ENCODE measurements around the gene DCLK3.

DCLK3 gene, protein sequence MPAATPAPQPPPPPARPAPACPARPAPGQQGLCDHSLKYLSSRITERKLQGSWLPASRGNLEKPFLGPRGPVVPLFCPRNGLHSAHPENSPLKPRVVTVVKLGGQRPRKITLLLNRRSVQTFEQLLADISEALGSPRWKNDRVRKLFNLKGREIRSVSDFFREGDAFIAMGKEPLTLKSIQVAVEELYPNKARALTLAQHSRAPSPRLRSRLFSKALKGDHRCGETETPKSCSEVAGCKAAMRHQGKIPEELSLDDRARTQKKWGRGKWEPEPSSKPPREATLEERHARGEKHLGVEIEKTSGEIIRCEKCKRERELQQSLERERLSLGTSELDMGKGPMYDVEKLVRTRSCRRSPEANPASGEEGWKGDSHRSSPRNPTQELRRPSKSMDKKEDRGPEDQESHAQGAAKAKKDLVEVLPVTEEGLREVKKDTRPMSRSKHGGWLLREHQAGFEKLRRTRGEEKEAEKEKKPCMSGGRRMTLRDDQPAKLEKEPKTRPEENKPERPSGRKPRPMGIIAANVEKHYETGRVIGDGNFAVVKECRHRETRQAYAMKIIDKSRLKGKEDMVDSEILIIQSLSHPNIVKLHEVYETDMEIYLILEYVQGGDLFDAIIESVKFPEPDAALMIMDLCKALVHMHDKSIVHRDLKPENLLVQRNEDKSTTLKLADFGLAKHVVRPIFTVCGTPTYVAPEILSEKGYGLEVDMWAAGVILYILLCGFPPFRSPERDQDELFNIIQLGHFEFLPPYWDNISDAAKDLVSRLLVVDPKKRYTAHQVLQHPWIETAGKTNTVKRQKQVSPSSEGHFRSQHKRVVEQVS

DNA sequence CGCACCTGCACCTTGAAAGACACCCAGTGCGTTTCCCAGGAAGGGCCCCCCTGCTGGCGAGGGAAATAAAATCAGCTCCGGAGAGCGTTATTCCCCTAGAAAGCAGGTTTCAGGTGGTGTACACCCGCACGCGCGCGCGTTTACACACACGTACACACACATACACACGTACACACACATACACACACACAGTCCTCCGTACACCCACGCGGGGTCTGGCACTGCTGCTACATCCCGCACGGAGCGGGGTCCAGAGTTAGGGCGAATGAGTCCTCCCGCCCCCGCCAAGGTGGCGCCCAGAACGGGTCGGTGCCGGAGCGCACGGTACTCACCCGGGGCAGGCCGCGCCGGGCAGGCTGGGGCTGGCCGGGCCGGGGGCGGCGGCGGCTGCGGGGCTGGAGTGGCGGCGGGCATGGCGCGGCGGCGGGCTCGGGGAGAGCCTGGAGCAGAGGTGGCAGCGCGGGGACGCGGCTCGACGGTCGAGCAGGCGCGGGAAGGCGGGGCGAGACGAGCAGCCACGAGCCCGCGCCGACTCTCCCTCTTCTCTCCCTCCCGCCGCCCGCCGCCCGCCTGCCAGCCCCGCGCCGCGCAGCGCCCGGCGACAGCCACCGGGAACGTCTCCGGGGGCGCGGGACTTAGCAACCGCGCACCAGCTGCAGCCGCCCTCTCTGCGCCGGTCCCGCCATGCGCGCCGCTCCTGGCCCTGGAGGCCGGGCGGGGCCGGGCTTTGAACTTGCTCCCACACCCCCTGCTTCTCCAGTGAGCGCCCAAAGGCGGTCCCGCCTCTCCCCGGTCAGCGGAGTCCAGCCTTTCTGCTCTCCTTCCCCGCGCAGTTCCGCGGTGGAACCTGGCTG is at the start of gene DCLK3:
Gene DCLK3, minus strand, starts transcription at position 704 of the 854 bp plus-strand sequence. Its CDS starts 290 bp downstream, at position 414.
- no peak for DNase-seq (ENCODE audit: low spot score)

DNA sequence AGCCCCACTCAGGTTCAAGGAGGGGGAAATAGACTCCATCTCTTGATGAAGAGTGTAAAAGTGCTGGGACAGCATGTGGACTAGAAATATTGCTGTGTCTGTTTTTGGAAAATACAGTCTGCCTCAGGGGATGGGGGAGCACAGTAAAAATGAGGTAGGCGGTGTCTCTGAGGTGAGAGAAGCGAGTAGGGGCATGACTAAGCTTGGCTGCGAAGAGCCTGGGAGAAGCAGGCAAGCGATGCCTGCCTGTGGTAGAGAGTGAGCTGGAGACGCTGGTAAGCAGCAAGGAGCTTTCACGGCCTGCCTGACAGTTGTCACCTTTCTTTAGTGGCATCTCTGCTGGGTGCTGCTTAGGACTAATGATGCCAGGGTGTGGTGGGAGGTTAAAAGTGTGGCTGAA is 49.0 kb upstream of the DCLK3 start:
- no peak for DNase-seq (ENCODE audit: low spot score)

DNA sequence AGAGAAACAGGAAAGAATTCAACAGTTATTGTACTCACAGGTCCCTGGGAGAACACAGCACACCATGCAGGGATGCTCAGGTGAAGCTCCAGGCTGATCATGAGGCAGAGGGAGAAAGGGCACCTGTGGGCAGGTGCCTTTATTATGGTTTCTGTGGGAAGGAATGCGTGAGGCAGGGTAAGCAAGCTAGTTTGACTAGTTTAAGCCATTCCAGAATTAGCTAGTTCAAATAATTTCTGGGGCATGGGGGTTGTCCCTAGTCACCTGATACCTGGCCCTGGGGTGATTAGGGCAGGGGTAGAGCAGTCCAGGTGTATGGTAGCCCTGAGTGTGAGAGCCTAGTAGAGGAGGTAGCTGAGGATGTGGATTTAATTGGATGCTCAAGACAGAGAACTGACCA is 47.9 kb upstream of the DCLK3 start:
- DNase-seq (ENCODE audit: low spot score), result no peak

- DNase-seq (ENCODE audit: low spot score), result no peak
Observed at GRCh38 chr3:36811768-36812167, 47.4 kb upstream of the DCLK3 start.

DNA sequence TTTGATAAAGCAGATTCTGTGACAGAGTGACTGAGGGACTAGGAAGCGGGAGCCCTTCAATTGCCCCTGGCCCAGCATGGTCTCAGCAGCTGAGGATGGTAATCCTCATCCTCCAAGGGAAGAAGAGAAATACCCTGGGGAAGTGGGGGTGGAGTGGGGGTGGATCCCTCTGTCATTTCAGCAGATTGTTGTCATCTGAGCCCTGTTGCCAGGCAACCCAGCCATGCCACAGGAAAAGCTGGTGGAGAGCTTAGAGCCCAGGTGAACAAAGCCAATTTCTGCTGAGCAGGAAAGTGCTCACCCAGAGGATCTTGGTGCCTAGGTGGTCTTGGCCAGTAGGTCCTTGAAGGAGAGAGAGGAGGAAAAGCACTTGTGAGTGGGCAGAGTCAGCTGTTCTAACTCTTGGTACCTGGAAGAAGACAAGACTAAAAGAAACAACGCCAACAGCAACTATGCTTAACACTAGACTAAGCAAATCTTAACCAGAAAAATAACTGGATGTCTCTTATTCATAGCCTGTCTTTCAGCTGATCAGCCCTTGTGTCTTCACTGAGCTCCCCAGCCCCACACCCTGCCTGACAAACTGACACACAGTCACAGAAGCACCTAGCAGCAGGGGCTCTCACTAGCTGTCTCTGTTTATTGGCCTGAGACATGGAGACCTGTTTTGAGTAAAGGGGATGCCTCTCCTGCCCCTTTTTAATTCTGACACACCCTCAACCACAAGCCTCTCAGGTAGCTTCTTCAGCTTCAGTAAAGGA is 40.1 kb upstream of the DCLK3 start:
- DNase-seq (ENCODE audit: low spot score), result no peak

GRCh38 chr3:36803091-36803791 is 38.9 kb upstream of the DCLK3 start:
- DNase-seq (ENCODE audit: low spot score), result no peak

DNA sequence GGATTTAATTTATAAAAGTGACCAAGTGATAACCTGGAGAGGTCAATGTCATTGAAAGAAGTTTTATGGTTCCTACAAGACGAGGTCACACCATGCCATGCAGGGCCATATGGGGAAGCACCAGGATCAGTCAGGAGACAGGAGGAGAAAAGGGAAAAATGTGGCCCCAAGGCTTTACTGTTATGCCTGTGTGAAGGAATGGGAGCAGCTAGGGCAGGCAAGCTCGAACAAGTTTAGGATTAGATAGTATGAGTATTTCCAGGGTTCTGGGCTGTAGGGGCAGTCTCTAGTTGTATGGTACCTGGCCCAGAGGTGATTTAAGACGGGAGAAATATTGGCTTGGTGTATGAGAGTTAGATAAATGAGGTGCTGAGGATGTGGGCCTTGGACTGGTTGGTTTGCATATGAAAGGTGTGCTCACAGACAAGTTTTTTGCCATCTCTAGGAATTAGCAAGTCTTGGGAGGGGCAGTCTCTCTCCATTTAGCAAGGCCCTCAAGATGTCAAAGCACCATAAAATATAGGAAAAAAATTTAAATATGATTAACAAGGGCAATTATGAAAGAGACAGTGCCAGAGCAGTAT is 36.3 kb upstream of the DCLK3 start:
- no peak for DNase-seq (ENCODE audit: low spot score)

GRCh38 chr3:36796881-36797280 is 32.5 kb upstream of the DCLK3 start:
- peak; percentile 25 for DNase-seq (ENCODE audit: low spot score)

GRCh38 chr3:36796161-36796560 is 31.8 kb upstream of the DCLK3 start:
- no peak for DNase-seq (ENCODE audit: low spot score)

- DNase-seq (ENCODE audit: low spot score), result no peak
Observed at GRCh38 chr3:36795622-36796021, 31.3 kb upstream of the DCLK3 start.

GRCh38 chr3:36792342-36792741 is 28.0 kb upstream of the DCLK3 start:
- DNase-seq (ENCODE audit: low spot score), result peak; percentile 35

DNA sequence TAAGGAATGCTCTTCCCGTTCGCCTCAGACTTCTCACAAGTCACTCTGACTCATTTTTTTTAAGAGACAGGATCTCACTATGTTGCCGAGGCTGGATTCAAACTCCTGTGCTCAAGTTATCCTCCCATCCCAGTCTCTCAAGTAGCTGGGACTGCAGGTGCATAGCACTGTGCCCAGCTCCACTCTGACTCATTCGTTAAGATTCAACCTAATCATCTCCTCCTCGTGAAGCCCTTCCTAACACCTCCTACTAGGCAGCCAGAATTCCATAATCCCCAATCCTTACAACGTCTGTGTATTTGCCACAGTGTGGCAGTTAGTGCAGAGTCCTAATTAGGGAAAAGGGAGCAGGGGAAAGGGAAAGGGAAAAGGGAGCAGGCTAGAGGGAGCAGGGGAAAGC is 26.4 kb upstream of the DCLK3 start:
- no peak for DNase-seq (ENCODE audit: low spot score)

GRCh38 chr3:36786921-36787890 is 22.9 kb upstream of the DCLK3 start:
- DNase-seq (ENCODE audit: low spot score), result no peak

DNA sequence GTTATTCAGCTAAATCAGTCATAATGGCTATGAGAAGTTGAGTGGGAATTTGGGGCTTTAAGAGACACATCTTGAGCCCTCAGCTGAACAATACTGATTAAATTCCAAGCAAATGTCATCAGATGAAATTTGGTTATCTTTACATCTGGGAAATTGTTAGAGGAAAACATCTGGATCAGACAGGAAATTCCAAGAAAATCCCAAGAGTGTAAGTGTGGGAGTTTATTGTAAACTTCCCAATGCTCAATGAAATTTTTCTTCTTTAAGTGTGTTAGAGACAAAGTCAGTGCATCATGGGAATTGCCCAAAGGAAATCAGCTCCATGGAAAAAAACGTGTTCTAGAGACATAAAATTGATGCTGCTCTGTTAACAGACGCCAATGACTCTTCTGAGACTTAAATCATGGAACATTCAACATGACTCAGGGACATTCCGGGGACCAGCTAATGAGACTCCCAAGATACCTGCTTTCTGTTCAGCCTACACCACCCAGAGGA is 19.8 kb upstream of the DCLK3 start:
- DNase-seq (ENCODE audit: low spot score), result no peak

GRCh38 chr3:36777424-36778218 is 13.3 kb upstream of the DCLK3 start:
- DNase-seq (ENCODE audit: low spot score), result no peak

DNA sequence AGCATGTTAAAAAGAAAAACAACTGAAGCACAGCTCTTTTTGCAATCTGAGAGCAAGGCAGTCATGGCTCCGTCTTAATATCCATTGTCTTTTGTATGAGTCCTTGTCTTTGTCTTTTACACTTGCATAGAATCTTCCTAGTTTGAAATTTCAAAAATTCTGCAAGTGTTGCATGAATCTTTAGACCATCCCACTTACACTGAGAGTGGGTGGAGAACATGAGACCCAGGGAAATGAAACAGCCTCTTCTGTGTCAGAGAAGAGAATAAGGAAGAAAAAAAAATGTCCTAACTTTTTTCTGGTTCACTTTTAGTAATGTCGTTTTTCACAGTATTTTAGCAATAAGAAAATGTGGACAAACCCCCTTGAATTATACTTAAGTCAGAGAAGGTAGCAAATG is 12.1 kb upstream of the DCLK3 start:
- DNase-seq (ENCODE audit: low spot score), result no peak

DNA sequence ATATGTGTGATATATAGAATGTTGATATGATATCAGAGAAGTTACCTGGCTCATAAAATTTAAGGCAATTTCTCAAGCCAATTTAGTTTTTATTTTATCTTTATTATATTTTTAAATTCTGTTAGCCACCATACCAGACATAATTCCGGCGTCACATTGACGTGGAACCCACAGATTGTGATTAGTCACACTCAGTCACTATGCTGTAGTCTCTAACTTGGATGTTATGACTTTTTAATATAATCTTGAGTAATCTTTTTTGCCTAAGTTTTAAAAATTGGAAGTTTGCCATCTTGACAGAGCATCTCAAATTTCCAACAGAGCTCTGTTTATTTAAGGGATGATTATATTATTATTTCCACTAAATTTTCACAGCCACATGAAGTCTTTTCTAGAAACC is 9.7 kb upstream of the DCLK3 start:
- DNase-seq (ENCODE audit: low spot score), result no peak

DNA sequence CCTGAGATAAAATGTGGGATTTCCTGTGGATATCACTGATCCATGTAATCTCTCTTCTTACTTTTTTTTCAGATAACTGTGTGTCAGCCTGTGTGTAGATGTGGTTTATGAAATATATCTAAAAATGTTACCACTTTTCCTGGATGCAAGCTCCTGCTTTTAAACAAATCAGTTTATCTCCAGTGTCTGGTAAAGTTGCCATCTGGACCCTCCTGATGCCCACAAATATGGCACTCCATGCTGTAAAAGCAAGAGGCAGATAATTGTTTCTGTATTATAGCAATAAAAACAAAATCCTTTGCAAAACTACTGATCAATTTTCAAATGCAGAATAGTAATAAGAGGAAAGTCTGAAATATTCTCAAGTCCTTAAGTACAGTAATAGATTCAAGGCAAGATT is 7.6 kb upstream of the DCLK3 start:
- no peak for DNase-seq (ENCODE audit: low spot score)
